ENCODE measurements around the gene DNAJB8. TPM values are rescaled to one million over a fixed set of nuclear protein-coding genes. Genes with fewer than 3 reads are reported as not detected.

Gene DNAJB8
- total and polyA plus RNA-seq, 5 donors = not detected

DNA sequence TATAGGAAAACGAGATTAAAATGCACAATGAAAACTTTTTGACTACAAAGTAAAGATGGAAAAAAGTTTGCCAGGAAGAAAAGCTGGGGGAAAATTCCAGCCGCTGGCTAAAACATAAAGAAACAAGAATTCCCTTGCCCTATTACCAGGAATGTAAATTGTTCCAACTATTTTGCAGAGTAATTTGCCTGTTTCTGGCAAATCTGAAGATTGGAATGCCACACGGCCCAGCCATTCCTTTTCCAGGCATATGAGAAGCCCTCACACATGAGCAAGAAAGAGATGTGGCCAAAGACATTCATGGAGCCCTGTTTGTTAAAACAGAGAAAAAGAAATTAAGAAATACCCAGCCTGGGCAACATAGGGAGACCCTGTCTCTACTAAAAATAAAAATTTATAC lies 34.7 kb upstream of the DNAJB8 start:
- H3K9me3 ChIP-seq (ENCODE audit: control insufficient read depth, low read length) = no peaks in the 10 kb centered on the region
- H3K27me3 ChIP-seq (ENCODE audit: control insufficient read depth, insufficient read depth) = no peaks in the 10 kb centered on the region
- no peak overlapping the region for H3K4me3 ChIP-seq (ENCODE audit: low read length)
- intact Hi-C loops (cut with DNase I) = loop anchor here in 2 of 4 donors (10.0 kb wide), 2 partner anchors 63 to 83 kb away; no protein-coding TSS in a partner anchor
- WGBS = 78% methylated on average over 3 of the region's 3 CpGs
- H3K4me1 ChIP-seq (ENCODE audit: control insufficient read depth, insufficient read depth, low read length) = no peaks in the 10 kb centered on the region
- ATAC-seq (no peak), DNase-seq (no peak)
- no peak overlapping the region for H3K27ac ChIP-seq (ENCODE audit: low read length)

DNA sequence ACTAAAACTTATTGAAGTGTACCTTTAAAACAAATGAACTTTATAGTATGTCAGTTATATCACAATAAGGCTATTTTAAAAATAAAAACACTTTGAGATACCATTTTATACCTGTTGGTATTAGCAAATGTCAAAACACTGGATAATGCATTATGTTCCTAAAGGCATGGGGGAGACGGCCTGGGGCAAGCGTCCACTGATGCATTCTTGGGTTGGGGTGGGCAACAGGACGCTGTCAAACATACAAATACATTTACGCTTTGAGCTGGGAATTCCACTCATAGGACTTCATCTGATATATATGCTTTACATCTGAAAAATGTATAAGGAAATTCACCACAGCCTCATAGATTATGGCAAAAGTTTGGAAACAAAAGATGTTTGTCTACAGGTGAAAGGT lies 33.9 kb upstream of the DNAJB8 start:
- ATAC-seq = no peak
- Histone ChIP-seq H3K4me1 (ENCODE audit: control insufficient read depth, insufficient read depth, low read length) (no peaks in the 10 kb centered on the region), H3K4me3 (ENCODE audit: low read length) (no peak overlapping the region), H3K9me3 (ENCODE audit: control insufficient read depth, low read length) (no peaks in the 10 kb centered on the region), H3K27me3 (ENCODE audit: control insufficient read depth, insufficient read depth) (no peaks in the 10 kb centered on the region), H3K27ac (ENCODE audit: low read length) (no peak overlapping the region)
- 93% methylated on average over 4 of the region's 4 CpGs for WGBS
- intact Hi-C loops (cut with DNase I) = loop anchor here in 2 of 4 donors (10.0 kb wide), 2 partner anchors 64 to 84 kb away; no protein-coding TSS in a partner anchor
- no peak for DNase-seq

DNA sequence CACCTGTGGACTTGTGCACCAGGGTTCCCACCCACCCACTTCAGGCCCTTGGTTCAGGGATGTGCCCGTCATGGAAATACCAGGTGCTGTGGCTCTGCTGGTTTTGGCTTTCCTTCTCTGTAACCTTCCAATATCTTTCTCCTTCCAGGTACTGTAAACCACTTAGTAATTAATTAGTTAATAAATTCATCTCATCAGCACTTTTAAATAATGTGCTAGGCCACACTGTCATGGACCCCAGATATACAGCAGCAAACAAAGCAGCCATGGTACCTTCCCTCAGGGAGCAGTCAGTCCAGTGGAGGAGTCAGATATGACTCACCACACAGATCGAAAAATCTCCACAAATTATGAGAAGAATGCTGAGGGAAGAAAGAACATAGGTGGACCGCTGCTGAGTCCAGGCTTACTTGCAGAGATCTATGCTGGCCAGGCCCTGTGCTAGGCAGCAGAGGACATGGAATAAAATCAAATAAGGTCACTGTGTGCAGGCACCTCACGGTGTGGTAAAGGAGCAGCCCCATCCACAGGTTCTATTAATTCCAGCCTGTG lies 33.1 kb upstream of the DNAJB8 start:
- H3K27me3 ChIP-seq (ENCODE audit: control insufficient read depth, insufficient read depth) = no peaks in the 10 kb centered on the region

DNA sequence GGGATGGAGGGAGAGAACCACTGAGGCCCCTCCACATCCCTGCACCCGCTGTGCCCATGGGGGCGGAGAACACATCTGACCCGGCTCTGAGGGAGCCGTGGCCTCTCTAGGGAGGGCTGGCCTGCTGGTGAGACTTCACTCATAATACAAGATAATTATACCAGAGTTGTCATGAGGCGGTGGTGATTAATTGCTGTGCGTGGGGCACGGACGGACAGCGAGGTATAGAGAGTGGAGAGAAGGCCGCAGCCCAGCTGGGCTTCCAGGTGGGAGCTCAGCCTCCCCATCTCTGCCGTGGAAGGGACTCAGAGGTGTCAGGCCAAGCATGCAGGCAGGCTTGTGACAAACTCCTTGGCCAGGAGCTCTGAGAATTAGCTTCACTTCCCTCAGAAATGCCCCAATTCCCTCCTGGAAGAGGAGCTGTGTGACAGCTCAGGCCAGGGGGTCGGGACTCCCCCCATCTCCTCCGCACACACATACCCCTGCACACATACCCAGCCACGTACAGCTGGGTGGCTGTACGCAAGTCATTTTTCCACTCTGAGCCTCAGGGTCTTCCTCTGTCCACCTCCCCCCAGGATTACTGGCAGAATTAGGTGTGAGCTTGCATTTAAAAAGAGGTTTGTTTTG lies 32.3 kb upstream of the DNAJB8 start:
- Histone ChIP-seq H3K4me1 (ENCODE audit: control insufficient read depth, insufficient read depth, low read length) (no peaks in the 10 kb centered on the region), H3K9me3 (ENCODE audit: control insufficient read depth, low read length) (no peaks in the 10 kb centered on the region), H3K27me3 (ENCODE audit: control insufficient read depth, insufficient read depth) (no peaks in the 10 kb centered on the region), H3K4me3 (ENCODE audit: low read length) (no peak overlapping the region), H3K27ac (ENCODE audit: low read length) (no peak overlapping the region)
- intact Hi-C loops (cut with DNase I) = loop anchor here (5.0 to 10.0 kb wide), 8 partner anchors 72 to 424 kb away; no protein-coding TSS in a partner anchor
- DNase-seq (peak in 1 of 3 donors; percentile 40), ATAC-seq (no peak)
- 83% methylated on average over 15 of the region's 15 CpGs for WGBS

More for the DNA sequence above, 33.1 kb upstream of the DNAJB8 start:
- H3K9me3 ChIP-seq (ENCODE audit: control insufficient read depth, low read length) = no peaks in the 10 kb centered on the region
- H3K4me3 ChIP-seq (ENCODE audit: low read length) = no peak overlapping the region
- DNase-seq (no peak), ATAC-seq (no peak)
- no peak overlapping the region for H3K27ac ChIP-seq (ENCODE audit: low read length)
- intact Hi-C loops (cut with DNase I) = loop anchor here (5.0 to 10.0 kb wide), 10 partner anchors 65 to 425 kb away; no protein-coding TSS in a partner anchor
- 91% methylated on average over 4 of the region's 4 CpGs for WGBS
- H3K4me1 ChIP-seq (ENCODE audit: control insufficient read depth, insufficient read depth, low read length) = no peaks in the 10 kb centered on the region

DNA sequence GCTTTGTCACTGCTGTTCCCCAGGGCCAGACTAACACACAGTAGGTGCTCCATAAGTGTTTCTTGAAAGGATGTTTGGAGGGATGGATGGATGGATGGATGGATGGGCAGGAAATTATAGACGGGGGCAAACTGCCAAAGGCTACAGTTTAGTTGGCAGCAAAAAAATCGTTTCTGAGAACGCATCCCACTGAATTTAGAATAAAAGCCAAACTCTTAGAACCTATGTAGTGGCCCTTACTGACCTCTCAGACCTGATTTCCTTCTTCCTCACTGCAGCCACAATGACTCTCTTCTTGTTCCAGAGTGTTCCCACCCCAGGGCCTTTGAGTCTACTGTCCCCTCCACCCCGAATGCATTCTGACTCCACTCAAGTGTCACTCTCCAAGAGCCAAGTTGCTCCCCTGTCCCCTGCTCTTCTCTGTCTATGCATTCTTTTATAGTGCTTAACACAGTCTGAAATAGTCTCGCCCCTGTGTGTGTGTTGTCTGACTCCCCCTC lies 31.5 kb upstream of the DNAJB8 start:
- WGBS = 37% methylated on average over 5 of the region's 5 CpGs
- no peak overlapping the region for H3K27ac ChIP-seq (ENCODE audit: low read length)
- DNase-seq (no peak), ATAC-seq (no peak)
- H3K27me3 ChIP-seq (ENCODE audit: control insufficient read depth, insufficient read depth) = no peaks in the 10 kb centered on the region
- H3K4me1 ChIP-seq (ENCODE audit: control insufficient read depth, insufficient read depth, low read length) = no peaks in the 10 kb centered on the region
- intact Hi-C loops (cut with DNase I) = loop anchor here (5.0 to 10.0 kb wide), 8 partner anchors 71 to 423 kb away; no protein-coding TSS in a partner anchor
- H3K9me3 ChIP-seq (ENCODE audit: control insufficient read depth, low read length) = no peaks in the 10 kb centered on the region
- H3K4me3 ChIP-seq (ENCODE audit: low read length) = peak overlapping the region; percentile 69

DNA sequence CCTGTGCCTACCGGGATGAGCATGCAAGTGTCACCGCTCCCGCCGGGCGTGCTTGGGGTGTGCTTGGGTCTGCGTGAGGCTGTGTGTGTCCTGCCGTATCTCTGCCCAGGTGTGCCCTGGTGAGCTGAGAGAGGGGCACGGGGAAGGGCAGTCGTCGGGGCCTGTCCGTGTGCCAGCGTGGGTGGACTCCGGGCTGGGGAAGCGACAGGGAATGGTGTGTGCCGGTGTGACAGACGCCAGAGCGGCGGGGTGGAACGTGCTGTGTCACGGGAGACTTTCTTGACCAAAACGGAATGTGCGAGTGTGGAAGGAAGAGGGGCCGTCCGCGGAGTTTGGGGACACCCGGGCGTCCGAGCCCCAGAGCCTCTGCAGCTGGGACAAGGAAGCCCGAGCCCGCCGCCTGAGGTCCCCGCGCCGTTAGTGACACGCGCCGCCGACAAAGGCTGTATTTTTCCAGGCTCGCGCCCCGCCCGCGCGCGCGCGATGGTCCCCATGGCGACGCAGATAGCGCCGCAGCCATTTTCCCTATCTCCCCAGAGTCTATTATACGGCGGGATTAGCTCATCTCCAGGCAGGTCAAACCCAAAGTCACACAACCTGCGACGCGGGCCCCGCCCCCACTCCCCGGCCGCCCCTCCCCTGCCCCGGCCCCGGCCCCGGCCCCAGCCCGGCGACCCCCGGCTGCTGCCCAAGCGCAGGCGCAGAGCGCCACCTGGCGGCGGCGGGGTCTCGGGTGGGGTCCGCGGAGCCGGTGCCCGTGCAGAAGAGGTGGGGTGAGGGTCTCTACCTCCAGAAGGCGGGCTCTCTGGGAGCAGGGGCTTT lies 30.8 kb upstream of the DNAJB8 start:
- peak; percentile 72 to 75 for ATAC-seq
- 5% methylated on average over 77 of the region's 77 CpGs for WGBS
- H3K27me3 ChIP-seq (ENCODE audit: control insufficient read depth, insufficient read depth) = no peaks in the 10 kb centered on the region

DNA sequence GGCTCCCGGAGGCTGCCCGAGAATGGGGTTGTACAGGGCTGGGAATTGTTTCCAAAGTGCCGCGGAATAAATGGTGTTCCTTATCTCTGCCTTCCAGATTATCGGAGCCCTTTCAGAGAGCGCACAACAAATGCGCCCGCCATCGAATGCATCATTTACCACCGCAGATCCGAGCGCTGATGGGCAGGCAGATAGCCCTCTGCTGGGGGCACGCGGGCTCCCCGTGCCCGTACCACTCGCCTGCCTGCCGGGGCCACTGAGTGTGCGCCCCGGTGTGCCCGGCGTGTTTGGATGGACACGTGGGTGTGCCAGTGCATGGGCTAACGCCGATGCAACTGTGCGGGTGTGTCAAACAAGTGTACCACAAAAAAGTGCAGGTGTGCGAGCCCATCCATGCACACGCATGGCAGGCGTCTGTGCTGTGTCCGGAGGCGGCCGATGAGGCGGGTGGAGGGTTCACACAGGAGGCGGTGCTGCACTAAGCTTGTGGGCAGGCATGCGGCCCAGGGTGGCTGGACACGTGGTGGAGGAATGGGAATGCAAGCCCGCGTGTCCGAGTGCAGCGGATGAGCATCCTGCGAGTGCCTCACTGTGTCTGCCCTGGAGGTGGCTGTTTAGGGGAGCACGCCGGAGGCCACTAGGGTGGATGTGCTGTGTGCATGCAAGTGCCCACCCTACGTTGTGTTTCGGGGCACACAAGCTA lies 30.1 kb upstream of the DNAJB8 start:
- DNase-seq (peak; percentile 71 to 79 (median 76)), ATAC-seq (peak; percentile 54 to 68)
- H3K27ac ChIP-seq (ENCODE audit: low read length) = no peak overlapping the region
- WGBS = 42% methylated on average over 45 of the region's 45 CpGs
- no peaks in the 10 kb centered on the region for H3K9me3 ChIP-seq (ENCODE audit: control insufficient read depth, low read length)
- no peak overlapping the region for H3K4me3 ChIP-seq (ENCODE audit: low read length)
- intact Hi-C loops (cut with DNase I) = loop anchor here (5.0 to 10.0 kb wide), 8 partner anchors 69 to 422 kb away; no protein-coding TSS in a partner anchor
- H3K4me1 ChIP-seq (ENCODE audit: control insufficient read depth, insufficient read depth, low read length) = no peaks in the 10 kb centered on the region
- H3K27me3 ChIP-seq (ENCODE audit: control insufficient read depth, insufficient read depth) = no peaks in the 10 kb centered on the region

More for the DNA sequence above, 30.8 kb upstream of the DNAJB8 start:
- Histone ChIP-seq H3K4me3 (ENCODE audit: low read length) (peak overlapping the region; percentile 69), H3K9me3 (ENCODE audit: control insufficient read depth, low read length) (no peaks in the 10 kb centered on the region), H3K4me1 (ENCODE audit: control insufficient read depth, insufficient read depth, low read length) (no peaks in the 10 kb centered on the region), H3K27ac (ENCODE audit: low read length) (no peak overlapping the region)
- intact Hi-C loops (cut with DNase I) = loop anchor here (5.0 to 10.0 kb wide), 8 partner anchors 70 to 423 kb away; no protein-coding TSS in a partner anchor
- DNase-seq = peak; percentile 78 to 91 (median 90)

DNA sequence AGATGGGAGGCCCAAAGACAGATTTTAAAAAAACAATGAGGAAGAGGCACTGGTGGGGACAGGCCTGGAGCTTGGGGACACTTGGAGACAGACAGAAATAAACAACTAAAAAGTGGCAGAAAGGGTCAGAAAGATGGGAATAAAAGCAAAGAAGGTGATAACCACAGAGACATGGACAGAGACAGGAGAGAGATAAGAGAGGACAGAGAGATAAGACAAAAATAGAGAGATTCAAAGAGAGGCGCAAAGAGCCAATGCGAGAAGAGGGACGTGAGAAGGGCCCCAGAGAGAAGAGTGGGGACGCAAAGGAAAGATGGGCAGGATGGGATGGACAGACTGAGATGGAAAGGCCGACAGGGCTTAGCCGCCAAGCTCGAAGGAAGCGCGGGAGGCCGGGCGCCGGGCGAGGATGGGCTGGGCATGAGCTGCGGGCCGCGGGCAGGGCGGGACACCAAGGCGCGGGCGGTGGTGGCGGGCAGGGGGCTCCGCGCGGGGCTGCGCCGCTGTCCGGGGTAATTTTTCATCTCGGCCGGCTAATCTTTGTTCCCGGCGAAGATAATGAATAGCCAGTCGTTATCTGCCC lies 29.4 kb upstream of the DNAJB8 start:
- DNase-seq (peak in 2 of 3 donors; percentile 57 to 62), ATAC-seq (peak in 1 of 2 donors; percentile 2)
- intact Hi-C loops (cut with DNase I) = loop anchor here (5.0 to 10.0 kb wide), 8 partner anchors 69 to 421 kb away; no protein-coding TSS in a partner anchor
- H3K27me3 ChIP-seq (ENCODE audit: control insufficient read depth, insufficient read depth) = no peaks in the 10 kb centered on the region
- H3K27ac ChIP-seq (ENCODE audit: low read length) = no peak overlapping the region
- no peaks in the 10 kb centered on the region for H3K9me3 ChIP-seq (ENCODE audit: control insufficient read depth, low read length)
- no peaks in the 10 kb centered on the region for H3K4me1 ChIP-seq (ENCODE audit: control insufficient read depth, insufficient read depth, low read length)
- 61% methylated on average over 32 of the region's 32 CpGs for WGBS
- H3K4me3 ChIP-seq (ENCODE audit: low read length) = no peak overlapping the region

DNA sequence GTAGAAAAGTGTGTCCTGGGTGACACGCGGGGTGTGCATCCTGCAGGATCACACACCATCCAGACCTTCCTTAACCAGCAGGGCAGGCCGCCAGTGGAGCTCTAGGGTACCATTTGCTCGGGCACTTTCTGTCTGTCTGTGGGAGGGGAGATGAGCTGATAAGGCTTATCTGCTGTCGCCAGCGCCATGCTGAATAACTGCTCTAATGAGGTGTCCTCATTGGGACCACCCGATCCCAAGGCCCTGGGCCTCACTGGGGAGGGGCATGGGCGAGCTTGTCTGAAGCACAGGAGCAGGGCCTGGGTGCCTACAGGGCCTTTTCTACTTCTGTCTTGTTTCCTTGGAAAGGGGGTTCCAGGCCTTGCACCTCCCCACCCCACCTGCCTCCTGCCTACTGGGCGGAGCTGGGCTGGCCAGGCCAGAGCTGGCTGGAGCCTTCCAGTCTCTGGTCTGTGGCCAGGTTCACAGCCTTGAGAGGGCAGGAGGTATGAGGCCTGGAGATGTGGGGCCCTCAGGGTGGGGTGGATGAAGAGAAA lies 28.8 kb upstream of the DNAJB8 start:
- intact Hi-C loops (cut with DNase I) = loop anchor here (5.0 to 10.0 kb wide), 8 partner anchors 68 to 421 kb away; no protein-coding TSS in a partner anchor
- DNase-seq (peak in 1 of 3 donors; percentile 55), ATAC-seq (no peak)
- Histone ChIP-seq H3K4me1 (ENCODE audit: control insufficient read depth, insufficient read depth, low read length) (no peaks in the 10 kb centered on the region), H3K27me3 (ENCODE audit: control insufficient read depth, insufficient read depth) (no peaks in the 10 kb centered on the region), H3K9me3 (ENCODE audit: control insufficient read depth, low read length) (no peaks in the 10 kb centered on the region), H3K27ac (ENCODE audit: low read length) (no peak overlapping the region), H3K4me3 (ENCODE audit: low read length) (no peak overlapping the region)
- 87% methylated on average over 9 of the region's 9 CpGs for WGBS

DNA sequence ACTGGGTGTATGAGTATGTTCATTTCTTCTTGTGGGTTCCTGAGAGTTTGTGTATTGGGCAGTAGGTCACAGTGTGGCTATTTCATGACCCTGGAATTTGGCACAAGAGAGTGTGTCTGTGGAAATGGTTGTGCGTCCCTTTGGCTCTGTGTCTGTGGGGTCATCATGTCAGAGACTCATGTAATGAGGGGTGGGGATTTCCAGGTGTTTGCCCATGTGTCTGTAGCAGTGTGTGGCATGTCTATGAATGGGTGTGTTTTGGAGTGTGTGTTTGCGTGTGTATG lies 27.6 kb upstream of the DNAJB8 start:
- intact Hi-C loops (cut with DNase I) = loop anchor here (10.0 kb wide), 4 partner anchors 70 to 420 kb away; no protein-coding TSS in a partner anchor
- WGBS = 88% methylated on average over 2 of the region's 2 CpGs
- Histone ChIP-seq H3K9me3 (ENCODE audit: control insufficient read depth, low read length) (no peaks in the 10 kb centered on the region), H3K4me1 (ENCODE audit: control insufficient read depth, insufficient read depth, low read length) (no peaks in the 10 kb centered on the region), H3K27ac (ENCODE audit: low read length) (no peak overlapping the region), H3K4me3 (ENCODE audit: low read length) (no peak overlapping the region), H3K27me3 (ENCODE audit: control insufficient read depth, insufficient read depth) (no peaks in the 10 kb centered on the region)
- ATAC-seq (no peak), DNase-seq (no peak)

Measured in right cardiac atrium (tissue), 5 donors.